Endothelial cell of umbilical vein (primary cell): ENCODE data around the gene COL26A1. TPM values are rescaled to one million over a fixed set of nuclear protein-coding genes. Genes with fewer than 3 reads are reported as not detected.
"Not testable (repeated sequence)": the region's sequence is repeated elsewhere in the genome, so short reads cannot be mapped to it uniquely, and the experiment has no call there.

ENCODE experiments used
- BruUV-seq: library from RNA; stranded (reverse); fragments of 400-500 nt; replicated peaks from 2 replicates; lab custom pipeline; 2021; lab: Mats Ljungman, UMichigan
- CTCF ChIA-PET: fragments of 300-600, 350-600 bp; sonication (Branson Sonifier 250); formaldehyde crosslinking; loops from one replicate; lab custom pipeline; 2021; ENCODE audit warnings: antibody characterized with exemption, inconsistent platforms; lab: Charles Lee
- POLR2A ChIA-PET: fragments of 300-600, 350-600 bp; sonication (Branson Sonifier 250); formaldehyde crosslinking; loops from one replicate; lab custom pipeline; 2021; ENCODE audit warnings: antibody characterized with exemption, inconsistent platforms; lab: Charles Lee
- DNase-seq: peaks from one replicate; pipeline ENCODE4 v3.0.0-alpha.2; 2011; ENCODE audit warnings: low read depth, low spot score
- FAIRE-seq: peaks from 2 replicates; lab custom pipeline; 2011; peaks lifted over from hg19 to GRCh38; lab: Jason Lieb, UNC
- H2AFZ ChIP-seq: 2 replicates; pipeline ENCODE4 v1.6.0; 2012; ENCODE audit warnings: low read depth, low read length, control low read depth, inconsistent platforms
- H3K27ac ChIP-seq: 2 replicates; pipeline ENCODE4 v1.5.1; 2011; ENCODE audit warnings: low read depth, mild to moderate bottlenecking, control low read depth, low read length, moderate library complexity; ENCODE audit not compliant: insufficient read depth
- H3K27me3 ChIP-seq, 2 experiments: 2 replicates each; pipeline versions ENCODE4 v1.6.0 to v1.6.1; 2011; ENCODE audit warnings: low read length in 2 of 2, mixed read lengths in 1 of 2; ENCODE audit not compliant: control insufficient read depth in 2 of 2, insufficient read depth in 2 of 2
- H3K36me3 ChIP-seq, 2 experiments: 2 replicates in 1 of 2; 3 replicates in 1 of 2; pipeline ENCODE4 v1.5.1; 2011; ENCODE audit warnings: low read length in 2 of 2, mild to moderate bottlenecking in 1 of 2, moderate library complexity in 1 of 2; ENCODE audit not compliant: control insufficient read depth in 2 of 2, insufficient read depth in 2 of 2; ENCODE audit errors: extremely low read depth in 1 of 2
- H3K4me1 ChIP-seq: 3 replicates; pipeline ENCODE4 v1.5.1; 2011; ENCODE audit warnings: mild to moderate bottlenecking, low read length; ENCODE audit not compliant: control insufficient read depth, insufficient read depth; ENCODE audit errors: extremely low read depth
- H3K4me2 ChIP-seq: 2 replicates; pipeline ENCODE4 v1.6.1; 2011; ENCODE audit warnings: low read length, control low read depth, mixed read lengths; ENCODE audit not compliant: insufficient read depth
- H3K4me3 ChIP-seq, 3 experiments: fragments of 200-600 bp in 1 of 3; sonication (generic), shearing (Covaris generic) in 1 of 3; replicated peaks in 1 of 3; 2 replicates each; pipeline ENCODE4 v1.5.1; 2011 to 2016; ENCODE audit warnings: control low read depth in 3 of 3, low read length in 3 of 3, mild to moderate bottlenecking in 2 of 3, inconsistent platforms in 1 of 3, low read depth in 1 of 3, moderate library complexity in 1 of 3; ENCODE audit not compliant: insufficient read depth in 1 of 3
- H3K79me2 ChIP-seq: 2 replicates; pipeline ENCODE4 v1.6.0; 2012; ENCODE audit warnings: low read length, inconsistent platforms; ENCODE audit not compliant: control insufficient read depth, insufficient read depth
- H3K9ac ChIP-seq: replicated peaks from 2 replicates; pipeline ENCODE3; 2011; ENCODE audit warnings: low read length, control low read depth; ENCODE audit not compliant: insufficient read depth; ENCODE audit errors: extremely low read depth
- H3K9me1 ChIP-seq: replicated peaks from 3 replicates; pipeline ENCODE4 v1.6.0; 2011; ENCODE audit warnings: mild to moderate bottlenecking, low read length; ENCODE audit not compliant: control insufficient read depth, insufficient read depth; ENCODE audit errors: extremely low read depth
- H3K9me3 ChIP-seq: replicated peaks from 2 replicates; pipeline ENCODE4 v1.5.1; 2012; ENCODE audit warnings: low read length, inconsistent platforms; ENCODE audit not compliant: control insufficient read depth, insufficient read depth
- H4K20me1 ChIP-seq: replicated peaks from 2 replicates; pipeline ENCODE3; 2011; ENCODE audit warnings: mild to moderate bottlenecking, low read length; ENCODE audit not compliant: control insufficient read depth, insufficient read depth; ENCODE audit errors: extremely low read depth
- EZH2 ChIP-seq: IDR thresholded peaks from 2 replicates; pipeline ENCODE4 v1.6.1; 2012; ENCODE audit warnings: borderline replicate concordance, low read depth, mild to moderate bottlenecking, moderate library complexity, low read length, inconsistent platforms; ENCODE audit not compliant: severe bottlenecking
- FOS ChIP-seq: IDR thresholded peaks from 2 replicates; pipeline ENCODE4 v1.6.1; 2011; ENCODE audit warnings: mild to moderate bottlenecking, low read length, moderate library complexity, borderline replicate concordance; ENCODE audit not compliant: insufficient read depth
- GATA2 ChIP-seq: IDR thresholded peaks from 2 replicates; pipeline ENCODE4 v1.7.0; 2011; ENCODE audit warnings: low read depth, mild to moderate bottlenecking, moderate library complexity, mixed read lengths, low read length; ENCODE audit not compliant: insufficient read length, insufficient read depth
- JUN ChIP-seq: IDR thresholded peaks from 2 replicates; pipeline ENCODE4 v1.6.1; 2011; ENCODE audit warnings: borderline replicate concordance, low read depth; ENCODE audit not compliant: insufficient read length, insufficient read depth
- MYC ChIP-seq: IDR thresholded peaks from one replicate; pipeline ENCODE4 v1.6.1; 2011; ENCODE audit warnings: mild to moderate bottlenecking, low read depth, low read length
- POLR2A ChIP-seq: IDR thresholded peaks from 2 replicates; pipeline ENCODE4 v1.6.1; 2012; ENCODE audit warnings: low read depth, mild to moderate bottlenecking, control low read depth, low read length
- POLR2AphosphoS5 ChIP-seq: IDR thresholded peaks from 2 replicates; pipeline ENCODE4 v1.6.1; 2012; ENCODE audit warnings: low read depth, mild to moderate bottlenecking, control low read depth, low read length, moderate library complexity; ENCODE audit not compliant: insufficient read depth
- dilution Hi-C: fragments of 300-500 bp; cut with MboI; formaldehyde crosslinking; loops from one replicate; pipeline ENCODE4 v1.15.0; 2019; ENCODE audit warnings: low sequenced_read_pairs; ENCODE audit not compliant: extremely low pct_ligation_motif_present
- intact Hi-C: fragments of 100-400 bp; cut with micrococcal nuclease; formaldehyde crosslinking; loops from one replicate; pipeline ENCODE4 v1.10.0; 2022
- polyA plus RNA-seq, 4 experiments: library from polyadenylated mRNA; depleted of rRNA in 3 of 4; stranded (reverse) in 3 of 4; unstranded in 1 of 4; fragments of >200 nt; gene quantifications; 2 replicates each; pipeline versions ENCODE4 v1.2.1 to v1.2.3, GENCODE V29; 2011 to 2012; ENCODE audit warnings: missing spikeins in 1 of 4
- total RNA-seq: library from RNA; stranded (reverse); gene quantifications from 2 replicates; pipeline ENCODE4 v1.2.3, GENCODE V29; 2021
- TF ChIP-seq, protein P1 (sequence below): IDR thresholded peaks from 2 replicates; pipeline ENCODE4 v1.6.1; 2011; ENCODE audit not compliant: insufficient read depth, insufficient read length
- TF ChIP-seq, protein P2 (sequence below), 2 donors: IDR thresholded peaks; 1 replicate in 1 of 2; 2 replicates in 1 of 2; pipeline ENCODE4 v1.5.1; 2011; ENCODE audit warnings: low read length in 2 of 2, mild to moderate bottlenecking in 2 of 2, moderate library complexity in 2 of 2, control low read depth in 1 of 2, inconsistent platforms in 1 of 2, low read depth in 1 of 2; ENCODE audit not compliant: insufficient read depth in 1 of 2; ENCODE audit errors: extremely low read depth in 1 of 2

The COL26A1 gene
- total and polyA plus RNA-seq, 2 donors (not counting 3 experiments of a cell fraction or from before 2014, with no cell fraction given): not detected

DNA sequence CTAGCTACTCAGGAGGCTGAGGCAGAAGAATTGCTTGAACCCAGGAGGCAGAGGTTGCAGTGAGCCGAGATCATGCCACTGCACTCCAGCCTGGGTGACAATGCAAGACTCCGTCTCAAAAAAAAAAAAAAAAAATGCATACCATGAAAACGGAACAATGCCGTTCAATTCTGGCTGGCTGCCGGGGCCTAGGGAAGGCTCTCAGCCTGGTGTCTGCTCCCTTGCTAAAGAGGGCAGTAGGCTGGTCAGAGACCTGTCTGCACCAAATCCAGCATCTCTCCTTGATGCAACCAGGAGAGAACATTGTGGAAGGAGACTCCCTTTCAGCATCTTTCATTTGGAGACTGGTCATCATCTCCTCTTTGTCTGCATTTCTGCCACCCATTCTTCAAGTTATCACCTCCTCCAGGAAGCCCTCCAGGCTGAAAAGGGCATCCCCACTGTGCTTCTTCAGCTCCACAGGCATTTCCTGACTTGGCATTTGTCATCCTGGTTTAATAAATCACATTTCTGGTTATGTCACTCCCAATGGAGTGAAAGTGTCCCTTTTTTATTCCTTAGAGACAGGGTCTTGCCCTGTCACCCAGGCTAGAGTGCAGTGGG lies 241.8 kb downstream of the COL26A1 start:
- intact Hi-C loops: loop anchor here (5.0 kb wide), 1 partner anchor 83 kb away; no protein-coding TSS in a partner anchor
- H3K4me2 ChIP-seq: no peak overlapping the region
- H3K9me1 ChIP-seq: no peaks in the 10 kb centered on the region
- no peak overlapping the region for H3K27ac ChIP-seq
- no peak overlapping the region for H3K9ac ChIP-seq
- H3K4me3 ChIP-seq: no peak overlapping the region
- no TSS peak for BruUV-seq
- TF ChIP-seq MYC (no peak), EZH2 (no peak), POLR2AphosphoS5 (no peak), GATA2 (no peak), FOS (no peak), JUN (no peak), POLR2A (no peak)
- TF ChIP-seq, protein P1, sequence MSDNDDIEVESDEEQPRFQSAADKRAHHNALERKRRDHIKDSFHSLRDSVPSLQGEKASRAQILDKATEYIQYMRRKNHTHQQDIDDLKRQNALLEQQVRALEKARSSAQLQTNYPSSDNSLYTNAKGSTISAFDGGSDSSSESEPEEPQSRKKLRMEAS: no peak
- TF ChIP-seq, protein P2, sequence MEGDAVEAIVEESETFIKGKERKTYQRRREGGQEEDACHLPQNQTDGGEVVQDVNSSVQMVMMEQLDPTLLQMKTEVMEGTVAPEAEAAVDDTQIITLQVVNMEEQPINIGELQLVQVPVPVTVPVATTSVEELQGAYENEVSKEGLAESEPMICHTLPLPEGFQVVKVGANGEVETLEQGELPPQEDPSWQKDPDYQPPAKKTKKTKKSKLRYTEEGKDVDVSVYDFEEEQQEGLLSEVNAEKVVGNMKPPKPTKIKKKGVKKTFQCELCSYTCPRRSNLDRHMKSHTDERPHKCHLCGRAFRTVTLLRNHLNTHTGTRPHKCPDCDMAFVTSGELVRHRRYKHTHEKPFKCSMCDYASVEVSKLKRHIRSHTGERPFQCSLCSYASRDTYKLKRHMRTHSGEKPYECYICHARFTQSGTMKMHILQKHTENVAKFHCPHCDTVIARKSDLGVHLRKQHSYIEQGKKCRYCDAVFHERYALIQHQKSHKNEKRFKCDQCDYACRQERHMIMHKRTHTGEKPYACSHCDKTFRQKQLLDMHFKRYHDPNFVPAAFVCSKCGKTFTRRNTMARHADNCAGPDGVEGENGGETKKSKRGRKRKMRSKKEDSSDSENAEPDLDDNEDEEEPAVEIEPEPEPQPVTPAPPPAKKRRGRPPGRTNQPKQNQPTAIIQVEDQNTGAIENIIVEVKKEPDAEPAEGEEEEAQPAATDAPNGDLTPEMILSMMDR (IDR thresholded peaks at IDR 0.05; ENCODE audit: extremely low read depth in 1 of 2, insufficient read depth in 1 of 2, low read depth in 1 of 2, low read length in 2 of 2): no peak
- H3K4me1 ChIP-seq: no peaks in the 10 kb centered on the region
- H3K27me3 ChIP-seq: no peaks in the 10 kb centered on the region
- POLR2A ChIA-PET: no interaction called here
- no peak for DNase-seq
- H3K36me3 ChIP-seq: no peaks in the 10 kb centered on the region
- no peaks in the 10 kb centered on the region for H4K20me1 ChIP-seq
- dilution Hi-C loops: no loop called here
- no peak overlapping the region for H2AFZ ChIP-seq
- FAIRE-seq: no peak
- no peaks in the 10 kb centered on the region for H3K9me3 ChIP-seq
- no peaks in the 10 kb centered on the region for H3K79me2 ChIP-seq
- CTCF ChIA-PET: interaction anchor here (0.6 to 3.3 kb wide), 6 partner anchors 34 to 669 kb away, joined by 3 to 36 read pairs (median 4); no protein-coding TSS in a partner anchor

DNA sequence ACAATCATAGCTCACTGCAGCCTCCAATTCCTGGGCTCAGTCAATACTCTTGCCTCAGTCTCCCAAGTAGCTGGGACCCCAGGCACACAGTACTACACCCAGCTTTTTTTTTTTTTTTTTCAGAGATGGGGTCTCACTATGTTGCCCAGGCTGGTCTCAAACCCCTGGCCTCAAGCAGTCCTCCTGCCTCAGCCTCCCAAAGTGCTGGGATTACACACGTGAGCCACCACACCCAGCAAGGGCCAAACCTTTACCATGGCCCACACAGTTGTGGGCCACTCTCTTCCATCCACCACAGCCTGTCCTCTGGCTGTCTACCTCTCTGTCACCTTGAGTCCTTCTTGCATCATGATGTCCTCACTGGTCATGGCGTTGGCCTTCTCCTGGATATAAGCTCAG lies 242.3 kb downstream of the COL26A1 start:
- POLR2A ChIA-PET, dilution Hi-C loops, H3K27ac ChIP-seq, H3K36me3 ChIP-seq, BruUV-seq, H3K4me2 ChIP-seq, H2AFZ ChIP-seq, H3K4me3 ChIP-seq, DNase-seq, H3K4me1 ChIP-seq, H3K27me3 ChIP-seq, FAIRE-seq, H3K9me3 ChIP-seq, H3K9ac ChIP-seq, H4K20me1 ChIP-seq, H3K9me1 ChIP-seq, H3K79me2 ChIP-seq: not testable (repeated sequence)
- intact Hi-C loops: loop anchor here (5.0 kb wide), 1 partner anchor 82 kb away; no protein-coding TSS in a partner anchor
- CTCF ChIA-PET: interaction anchor here (1.6 to 3.3 kb wide), 2 partner anchors 82 to 669 kb away, joined by 3 to 16 read pairs; no protein-coding TSS in a partner anchor
